ENCODE measurements around the gene SUPT3H. TPM values are rescaled to one million over a fixed set of nuclear protein-coding genes. Genes with fewer than 3 reads are reported as not detected.
A peak's percentile ranks its signal among the peaks of the same experiment; 100 is the strongest.

Gene SUPT3H
- total and polyA plus RNA-seq, 4 donors = 0.85 to 4.8 (median 2.4) TPM

DNA sequence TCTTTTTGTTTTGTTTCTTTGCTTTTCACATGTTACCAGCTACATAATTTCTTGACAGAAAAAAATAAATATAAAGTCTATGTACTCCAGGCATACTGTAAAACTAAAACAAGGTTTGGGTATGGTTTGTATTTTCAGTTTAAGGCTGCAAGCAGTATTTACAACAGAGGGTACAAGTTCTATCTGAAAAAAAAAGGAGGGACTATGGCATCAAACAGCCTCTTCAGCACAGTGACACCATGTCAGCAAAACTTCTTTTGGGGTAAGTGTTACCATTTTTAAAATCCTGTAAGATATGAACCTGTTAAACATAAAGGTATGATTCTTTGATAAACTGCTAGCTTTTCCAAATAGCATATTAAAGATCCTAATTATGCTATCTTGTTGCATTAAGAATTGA lies 49.2 kb downstream of the SUPT3H start:
- Histone ChIP-seq H3K36me3 (ENCODE audit: control insufficient read depth in 4 of 4, insufficient read depth in 3 of 4, low read depth in 1 of 4, low read length in 3 of 4) (no peaks in the 10 kb centered on the region), H3K4me3 (ENCODE audit: low read depth in 1 of 3, low read length in 3 of 3) (no peak overlapping the region), H3K9me3 (ENCODE audit: control insufficient read depth in 4 of 4, low read length in 3 of 4) (no peaks in the 10 kb centered on the region), H3K4me1 (ENCODE audit: control insufficient read depth in 4 of 4, insufficient read depth in 4 of 4, low read length in 3 of 4) (no peaks in the 10 kb centered on the region), H3K27me3 (ENCODE audit: control insufficient read depth in 4 of 4, insufficient read depth in 4 of 4, low read length in 3 of 4) (no peaks in the 10 kb centered on the region), H3K27ac (ENCODE audit: low read depth in 1 of 2, low read length in 2 of 2) (no peak overlapping the region), H3K9ac (ENCODE audit: low read depth in 1 of 2, low read length in 2 of 2) (no peak overlapping the region)
- TF ChIP-seq FOXA1 (IDR thresholded peaks at IDR 0.05) = no peak
- no peak for TF ChIP-seq HNF4A (conservative IDR thresholded peaks at IDR 0.05)
- DNase-seq (ENCODE audit: low spot score) = no peak

DNA sequence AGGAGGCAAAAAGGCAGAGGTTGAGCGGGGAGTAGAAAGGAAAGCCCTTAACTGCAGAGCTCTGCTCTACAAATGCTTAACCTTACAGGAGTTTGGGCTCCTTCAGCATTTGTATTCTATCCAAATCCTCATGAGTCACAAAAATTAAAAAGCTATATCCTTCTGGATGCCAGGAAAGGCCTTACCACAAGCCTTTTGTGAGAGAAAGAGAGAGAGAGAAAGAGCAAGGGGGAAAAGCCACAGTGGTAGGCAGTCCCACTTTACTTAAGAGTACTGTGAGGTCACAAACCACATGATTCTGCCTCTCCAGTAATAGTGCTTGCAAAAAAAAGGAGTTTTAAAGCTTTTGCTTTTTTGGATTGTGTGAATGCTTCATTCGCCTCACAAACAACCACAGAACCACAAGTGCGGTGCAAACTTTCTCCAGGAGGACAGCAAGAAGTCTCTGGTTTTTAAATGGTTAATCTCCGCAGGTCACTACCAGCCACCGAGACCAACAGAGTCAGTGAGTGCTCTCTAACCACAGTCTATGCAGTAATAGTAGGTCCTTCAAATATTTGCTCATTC lies 49.7 kb downstream of the SUPT3H start, which contains the start of gene RUNX2:
RUNX2 (plus strand) TSS at position 375 of the 567 bp plus-strand sequence. CDS start 397 bp downstream, outside the sequence.
- Histone ChIP-seq H3K27ac (ENCODE audit: low read depth in 1 of 2, low read length in 2 of 2) (no peak within 1 kb of the TSS), H3K4me3 (ENCODE audit: low read depth in 1 of 3, low read length in 3 of 3) (no peak within 1 kb of the TSS), H3K4me1 (ENCODE audit: control insufficient read depth in 4 of 4, insufficient read depth in 4 of 4, low read length in 3 of 4) (no peaks in the 10 kb centered on the region), H3K9ac (ENCODE audit: low read depth in 1 of 2, low read length in 2 of 2) (no peak within 1 kb of the TSS), H3K9me3 (ENCODE audit: control insufficient read depth in 4 of 4, low read length in 3 of 4) (no peaks in the 10 kb centered on the region), H3K36me3 (ENCODE audit: control insufficient read depth in 4 of 4, insufficient read depth in 3 of 4, low read depth in 1 of 4, low read length in 3 of 4) (no peaks in the 10 kb centered on the region), H3K27me3 (ENCODE audit: control insufficient read depth in 4 of 4, insufficient read depth in 4 of 4, low read length in 3 of 4) (no peaks in the 10 kb centered on the region)
- WGBS = 70% methylated on average over 5 of the region's 5 CpGs
- TF ChIP-seq, protein P1, sequence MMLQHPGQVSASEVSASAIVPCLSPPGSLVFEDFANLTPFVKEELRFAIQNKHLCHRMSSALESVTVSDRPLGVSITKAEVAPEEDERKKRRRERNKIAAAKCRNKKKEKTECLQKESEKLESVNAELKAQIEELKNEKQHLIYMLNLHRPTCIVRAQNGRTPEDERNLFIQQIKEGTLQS (IDR thresholded peaks at IDR 0.05) = no peak
- TF ChIP-seq NR2F2 (IDR thresholded peaks at IDR 0.05) (no peak), FOXA1 (IDR thresholded peaks at IDR 0.05) (no peak), TAF1 (conservative IDR thresholded peaks at IDR 0.05) (peak; percentile 63), HNF4G (IDR thresholded peaks at IDR 0.05) (no peak), GABPA (IDR thresholded peaks at IDR 0.05 in 1 of 2, conservative IDR thresholded peaks at IDR 0.05 in 1 of 2) (no peak), RAD21 (IDR thresholded peaks at IDR 0.05) (peak in 1 of 2 donors; percentile 16), RXRA (IDR thresholded peaks at IDR 0.05) (no peak), EGR1 (IDR thresholded peaks at IDR 0.05; ENCODE audit: low read depth in 2 of 2) (no peak), SP1 (IDR thresholded peaks at IDR 0.05) (peak; percentile 11), HNF4A (conservative IDR thresholded peaks at IDR 0.05) (no peak), YY1 (IDR thresholded peaks at IDR 0.05) (no peak), JUND (IDR thresholded peaks at IDR 0.05) (no peak), FOXA2 (IDR thresholded peaks at IDR 0.05) (no peak)
- TF ChIP-seq, protein P2, sequence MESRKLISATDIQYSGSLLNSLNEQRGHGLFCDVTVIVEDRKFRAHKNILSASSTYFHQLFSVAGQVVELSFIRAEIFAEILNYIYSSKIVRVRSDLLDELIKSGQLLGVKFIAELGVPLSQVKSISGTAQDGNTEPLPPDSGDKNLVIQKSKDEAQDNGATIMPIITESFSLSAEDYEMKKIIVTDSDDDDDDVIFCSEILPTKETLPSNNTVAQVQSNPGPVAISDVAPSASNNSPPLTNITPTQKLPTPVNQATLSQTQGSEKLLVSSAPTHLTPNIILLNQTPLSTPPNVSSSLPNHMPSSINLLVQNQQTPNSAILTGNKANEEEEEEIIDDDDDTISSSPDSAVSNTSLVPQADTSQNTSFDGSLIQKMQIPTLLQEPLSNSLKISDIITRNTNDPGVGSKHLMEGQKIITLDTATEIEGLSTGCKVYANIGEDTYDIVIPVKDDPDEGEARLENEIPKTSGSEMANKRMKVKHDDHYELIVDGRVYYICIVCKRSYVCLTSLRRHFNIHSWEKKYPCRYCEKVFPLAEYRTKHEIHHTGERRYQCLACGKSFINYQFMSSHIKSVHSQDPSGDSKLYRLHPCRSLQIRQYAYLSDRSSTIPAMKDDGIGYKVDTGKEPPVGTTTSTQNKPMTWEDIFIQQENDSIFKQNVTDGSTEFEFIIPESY (IDR thresholded peaks at IDR 0.05) = no peak
- TF ChIP-seq, protein P3, sequence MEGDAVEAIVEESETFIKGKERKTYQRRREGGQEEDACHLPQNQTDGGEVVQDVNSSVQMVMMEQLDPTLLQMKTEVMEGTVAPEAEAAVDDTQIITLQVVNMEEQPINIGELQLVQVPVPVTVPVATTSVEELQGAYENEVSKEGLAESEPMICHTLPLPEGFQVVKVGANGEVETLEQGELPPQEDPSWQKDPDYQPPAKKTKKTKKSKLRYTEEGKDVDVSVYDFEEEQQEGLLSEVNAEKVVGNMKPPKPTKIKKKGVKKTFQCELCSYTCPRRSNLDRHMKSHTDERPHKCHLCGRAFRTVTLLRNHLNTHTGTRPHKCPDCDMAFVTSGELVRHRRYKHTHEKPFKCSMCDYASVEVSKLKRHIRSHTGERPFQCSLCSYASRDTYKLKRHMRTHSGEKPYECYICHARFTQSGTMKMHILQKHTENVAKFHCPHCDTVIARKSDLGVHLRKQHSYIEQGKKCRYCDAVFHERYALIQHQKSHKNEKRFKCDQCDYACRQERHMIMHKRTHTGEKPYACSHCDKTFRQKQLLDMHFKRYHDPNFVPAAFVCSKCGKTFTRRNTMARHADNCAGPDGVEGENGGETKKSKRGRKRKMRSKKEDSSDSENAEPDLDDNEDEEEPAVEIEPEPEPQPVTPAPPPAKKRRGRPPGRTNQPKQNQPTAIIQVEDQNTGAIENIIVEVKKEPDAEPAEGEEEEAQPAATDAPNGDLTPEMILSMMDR (IDR thresholded peaks at IDR 0.05; ENCODE audit: low read depth, low read length, missing input control) = no peak
- TF ChIP-seq, protein P4, sequence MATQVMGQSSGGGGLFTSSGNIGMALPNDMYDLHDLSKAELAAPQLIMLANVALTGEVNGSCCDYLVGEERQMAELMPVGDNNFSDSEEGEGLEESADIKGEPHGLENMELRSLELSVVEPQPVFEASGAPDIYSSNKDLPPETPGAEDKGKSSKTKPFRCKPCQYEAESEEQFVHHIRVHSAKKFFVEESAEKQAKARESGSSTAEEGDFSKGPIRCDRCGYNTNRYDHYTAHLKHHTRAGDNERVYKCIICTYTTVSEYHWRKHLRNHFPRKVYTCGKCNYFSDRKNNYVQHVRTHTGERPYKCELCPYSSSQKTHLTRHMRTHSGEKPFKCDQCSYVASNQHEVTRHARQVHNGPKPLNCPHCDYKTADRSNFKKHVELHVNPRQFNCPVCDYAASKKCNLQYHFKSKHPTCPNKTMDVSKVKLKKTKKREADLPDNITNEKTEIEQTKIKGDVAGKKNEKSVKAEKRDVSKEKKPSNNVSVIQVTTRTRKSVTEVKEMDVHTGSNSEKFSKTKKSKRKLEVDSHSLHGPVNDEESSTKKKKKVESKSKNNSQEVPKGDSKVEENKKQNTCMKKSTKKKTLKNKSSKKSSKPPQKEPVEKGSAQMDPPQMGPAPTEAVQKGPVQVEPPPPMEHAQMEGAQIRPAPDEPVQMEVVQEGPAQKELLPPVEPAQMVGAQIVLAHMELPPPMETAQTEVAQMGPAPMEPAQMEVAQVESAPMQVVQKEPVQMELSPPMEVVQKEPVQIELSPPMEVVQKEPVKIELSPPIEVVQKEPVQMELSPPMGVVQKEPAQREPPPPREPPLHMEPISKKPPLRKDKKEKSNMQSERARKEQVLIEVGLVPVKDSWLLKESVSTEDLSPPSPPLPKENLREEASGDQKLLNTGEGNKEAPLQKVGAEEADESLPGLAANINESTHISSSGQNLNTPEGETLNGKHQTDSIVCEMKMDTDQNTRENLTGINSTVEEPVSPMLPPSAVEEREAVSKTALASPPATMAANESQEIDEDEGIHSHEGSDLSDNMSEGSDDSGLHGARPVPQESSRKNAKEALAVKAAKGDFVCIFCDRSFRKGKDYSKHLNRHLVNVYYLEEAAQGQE (IDR thresholded peaks at IDR 0.05) = no peak
- TF ChIP-seq, protein P5, sequence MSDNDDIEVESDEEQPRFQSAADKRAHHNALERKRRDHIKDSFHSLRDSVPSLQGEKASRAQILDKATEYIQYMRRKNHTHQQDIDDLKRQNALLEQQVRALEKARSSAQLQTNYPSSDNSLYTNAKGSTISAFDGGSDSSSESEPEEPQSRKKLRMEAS (IDR thresholded peaks at IDR 0.05) = no peak
- no peak for DNase-seq (ENCODE audit: low spot score)
